H9 (cell line): Measurements from ENCODE around the gene BBS1. TPM values are rescaled to one million over a fixed set of nuclear protein-coding genes. Genes with fewer than 3 reads are reported as not detected.

Experiments used
- DNase-seq: peaks from one replicate; pipeline ENCODE4 v3.0.0-alpha.2; 2017
- H2AFZ ChIP-seq: one replicate; pipeline ENCODE4 v1.6.1; 2013; ENCODE audit warnings: mild to moderate bottlenecking, low read length, control low read depth, moderate library complexity
- H2AK5ac ChIP-seq: 2 replicates; pipeline ENCODE4 v1.6.1; 2013; ENCODE audit warnings: low read length, control low read depth, mixed read lengths; ENCODE audit not compliant: insufficient read length
- H2BK120ac ChIP-seq: one replicate; pipeline ENCODE4 v1.6.1; 2013; ENCODE audit warnings: low read depth, mild to moderate bottlenecking, low read length, control low read depth, inconsistent platforms; ENCODE audit not compliant: poor library complexity, severe bottlenecking
- H2BK12ac ChIP-seq: 2 replicates; pipeline ENCODE4 v1.6.1; 2013; ENCODE audit warnings: low read length, control low read depth, mixed read lengths, low read depth; ENCODE audit not compliant: insufficient read length
- H2BK15ac ChIP-seq: 2 replicates; pipeline ENCODE4 v1.6.1; 2013; ENCODE audit warnings: low read depth, low read length, control low read depth
- H2BK20ac ChIP-seq: one replicate; pipeline ENCODE4 v1.6.1; 2013; ENCODE audit warnings: low read depth, mild to moderate bottlenecking, low read length, control low read depth, inconsistent platforms; ENCODE audit not compliant: poor library complexity, severe bottlenecking
- H2BK5ac ChIP-seq: 2 replicates; pipeline ENCODE4 v1.6.1; 2013; ENCODE audit warnings: low read length, control low read depth, mixed read lengths; ENCODE audit not compliant: insufficient read length
- H3K14ac ChIP-seq: 2 replicates; pipeline ENCODE4 v1.6.1; 2013; ENCODE audit warnings: low read length, control low read depth; ENCODE audit not compliant: insufficient read depth
- H3K18ac ChIP-seq: 2 replicates; pipeline ENCODE4 v1.6.1; 2013; ENCODE audit warnings: low read depth, mild to moderate bottlenecking, mixed read lengths, low read length, control low read depth; ENCODE audit not compliant: insufficient read length
- H3K23ac ChIP-seq: 2 replicates; pipeline ENCODE4 v1.6.1; 2013; ENCODE audit warnings: low read length, control low read depth, mixed read lengths, low read depth; ENCODE audit not compliant: insufficient read length
- H3K23me2 ChIP-seq: 2 replicates; pipeline ENCODE4 v1.6.1; 2013; ENCODE audit warnings: low read depth, mild to moderate bottlenecking, mixed read lengths, low read length, control low read depth; ENCODE audit not compliant: insufficient read length, poor library complexity, severe bottlenecking
- H3K27ac ChIP-seq: 2 replicates; pipeline ENCODE4 v1.5.1; 2013; ENCODE audit warnings: low read length, control low read depth, mixed read lengths, low read depth; ENCODE audit not compliant: insufficient read length
- H3K27me3 ChIP-seq: 2 replicates; pipeline ENCODE4 v1.6.1; 2013; ENCODE audit warnings: low read length, control low read depth, inconsistent platforms; ENCODE audit not compliant: insufficient read depth
- H3K4ac ChIP-seq: 2 replicates; pipeline ENCODE4 v1.6.1; 2013; ENCODE audit warnings: low read depth, mild to moderate bottlenecking, control low read depth, inconsistent platforms, low read length, moderate library complexity
- H3K4me1 ChIP-seq: 2 replicates; pipeline ENCODE4 v1.6.1; 2013; ENCODE audit warnings: low read length, control low read depth, inconsistent platforms; ENCODE audit not compliant: insufficient read depth
- H3K4me2 ChIP-seq: 2 replicates; pipeline ENCODE4 v1.6.1; 2013; ENCODE audit warnings: low read length, control low read depth, mixed read lengths; ENCODE audit not compliant: insufficient read length, insufficient read depth
- H3K56ac ChIP-seq: 2 replicates; pipeline ENCODE4 v1.6.1; 2013; ENCODE audit warnings: low read depth, mild to moderate bottlenecking, mixed read lengths, low read length, control low read depth; ENCODE audit not compliant: insufficient read length
- H3K79me1 ChIP-seq: 2 replicates; pipeline ENCODE4 v1.6.1; 2013; ENCODE audit warnings: low read depth, mild to moderate bottlenecking, moderate library complexity, low read length, control low read depth, inconsistent platforms; ENCODE audit not compliant: insufficient read depth, poor library complexity, severe bottlenecking
- H3K79me2 ChIP-seq: 2 replicates; pipeline ENCODE4 v1.6.1; 2013; ENCODE audit warnings: low read length, control low read depth, inconsistent platforms; ENCODE audit not compliant: insufficient read depth
- H3K9ac ChIP-seq: 2 replicates; pipeline ENCODE4 v1.6.1; 2013; ENCODE audit warnings: low read length, control low read depth, mixed read lengths; ENCODE audit not compliant: insufficient read length; ENCODE audit errors: extremely low read depth
- H3K9me3 ChIP-seq: one replicate; pipeline ENCODE4 v1.6.1; 2013; ENCODE audit warnings: low read depth, low read length, inconsistent platforms; ENCODE audit not compliant: control insufficient read depth
- H3T11ph ChIP-seq: one replicate; pipeline ENCODE4 v1.6.1; 2013; ENCODE audit warnings: mild to moderate bottlenecking, low read length, control low read depth, inconsistent platforms
- H4K20me1 ChIP-seq: one replicate; pipeline ENCODE4 v1.6.1; 2013; ENCODE audit not compliant: control insufficient read depth, insufficient read length, insufficient read depth
- H4K5ac ChIP-seq: 2 replicates; pipeline ENCODE4 v1.6.1; 2013; ENCODE audit warnings: low read depth, mild to moderate bottlenecking, mixed read lengths, low read length, control low read depth; ENCODE audit not compliant: insufficient read length
- H4K8ac ChIP-seq: replicated peaks from 2 replicates; pipeline ENCODE4 v1.6.1; 2013; ENCODE audit warnings: low read length, control low read depth, mixed read lengths, low read depth; ENCODE audit not compliant: insufficient read length
- H4K91ac ChIP-seq: 2 replicates; pipeline ENCODE4 v1.6.1; 2013; ENCODE audit warnings: low read depth, mild to moderate bottlenecking, moderate library complexity, mixed read lengths, low read length, control low read depth; ENCODE audit not compliant: insufficient read length
- H3K27ac Mint-ChIP-seq, 3 experiments: 2 replicates in 2 of 3; 3 replicates in 1 of 3; pipeline ENCODE4 v1.8.0; 2020 to 2021; ENCODE audit warnings: mixed read lengths in 3 of 3, mild to moderate bottlenecking in 1 of 3, moderate library complexity in 1 of 3
- H3K27me3 Mint-ChIP-seq: 2 replicates; pipeline ENCODE4 v1.8.0; 2021; ENCODE audit warnings: low read depth, mild to moderate bottlenecking, moderate library complexity, mixed read lengths
- H3K36me3 Mint-ChIP-seq, 3 experiments: 2 replicates in 2 of 3; 3 replicates in 1 of 3; pipeline ENCODE4 v1.8.0; 2020 to 2021; ENCODE audit warnings: low read depth in 3 of 3, mixed read lengths in 3 of 3; ENCODE audit not compliant: insufficient read depth in 1 of 3
- H3K4me1 Mint-ChIP-seq, 2 experiments: 2 replicates each; pipeline ENCODE4 v1.8.0; 2020; ENCODE audit warnings: mixed read lengths in 2 of 2
- H3K4me3 Mint-ChIP-seq, 2 experiments: 2 replicates in 1 of 2; 3 replicates in 1 of 2; pipeline ENCODE4 v1.8.0; 2020 to 2021; ENCODE audit warnings: mild to moderate bottlenecking in 2 of 2, mixed read lengths in 2 of 2, moderate library complexity in 1 of 2
- H3K9me3 Mint-ChIP-seq, 2 experiments: 2 replicates in 1 of 2; 3 replicates in 1 of 2; pipeline ENCODE4 v1.8.0; 2020; ENCODE audit warnings: mild to moderate bottlenecking in 2 of 2, mixed read lengths in 2 of 2, moderate library complexity in 1 of 2
- CTCF ChIP-seq: fragments of 200-600 bp; sonication (generic); conservative IDR thresholded peaks from 3 replicates; pipeline ENCODE4 v1.8.0; 2021; ENCODE audit warnings: antibody characterized with exemption, mild to moderate bottlenecking
- WGBS: extraction: QIAGEN DNeasy Blood & Tissue Kit; methylation state at CpG from one replicate; pipeline ENCODE4 v1.1.7; 2013; ENCODE audit warnings: missing lambda C conversion rate, low lambda C conversion rate, mixed read lengths; ENCODE audit not compliant: insufficient read length; ENCODE audit errors: extremely low coverage; 5-methylcytosine and 5-hydroxymethylcytosine counted together
- total RNA-seq: library from RNA; stranded (reverse); gene quantifications from 2 replicates; pipeline ENCODE4 v1.2.1, GENCODE V29; 2021

BBS1 gene
- total RNA-seq, 1 experiment from 2014 or later: 27.2 TPM

DNA sequence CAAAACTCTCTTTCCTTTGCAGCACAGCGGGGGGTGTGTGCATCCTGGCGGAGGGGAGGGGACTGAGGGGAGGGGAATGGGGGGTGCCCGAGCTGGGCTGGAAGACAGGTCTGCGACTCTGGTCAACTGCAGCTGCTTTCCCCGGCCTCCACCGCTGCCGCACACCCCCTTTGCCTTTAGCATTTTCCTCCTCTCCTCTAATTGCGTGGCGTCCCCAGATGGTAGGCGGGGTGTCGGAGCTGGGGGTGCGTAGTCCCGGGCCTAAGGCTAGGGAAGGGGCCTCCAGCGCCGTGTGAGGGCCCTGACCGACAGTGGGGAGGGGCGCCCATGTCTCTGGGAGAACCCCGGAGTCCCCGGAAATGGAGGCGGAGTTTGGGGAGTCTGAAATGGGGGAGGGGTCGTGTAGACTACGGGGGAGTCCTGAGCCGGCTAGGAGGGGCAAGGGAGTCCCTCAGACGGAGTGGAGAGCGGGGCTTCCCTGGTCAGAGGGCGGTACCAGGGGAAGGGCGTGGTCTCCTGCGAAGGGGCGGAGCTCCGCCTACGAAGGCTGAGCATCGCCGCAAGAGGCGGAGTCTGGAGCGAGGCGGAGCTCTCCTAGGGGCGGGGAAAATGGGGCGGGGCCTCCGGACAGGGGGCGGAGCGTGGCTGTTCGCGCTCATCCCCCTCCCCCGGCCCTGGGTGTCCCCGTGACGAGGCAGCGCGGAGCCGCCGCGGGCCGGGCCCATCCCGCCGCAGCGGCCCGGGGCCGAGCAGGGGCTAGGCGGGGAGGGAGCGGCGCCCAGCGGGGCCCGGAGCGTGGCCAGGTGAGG, 44.0 kb upstream of the BBS1 start, which contains the start of gene PELI3:
TSS of gene PELI3 (plus strand) at position 681 of the 809 bp plus-strand sequence. CDS start 1,224 bp downstream, outside the sequence.
- Histone ChIP-seq H3K27me3 (no peaks in the 10 kb centered on the region), H3K9ac (peak within 1 kb of the TSS; percentile 34), H2BK20ac (no peak within 1 kb of the TSS), H4K91ac (no peak within 1 kb of the TSS), H2BK5ac (no peak within 1 kb of the TSS), H3K79me1 (no peaks in the 10 kb centered on the region), H3K4me2 (peak within 1 kb of the TSS; percentile 73), H2BK12ac (no peak within 1 kb of the TSS), H3K14ac (peak within 1 kb of the TSS; percentile 48; the same call in 1 of the 2 replicates), H4K8ac (no peak within 1 kb of the TSS), H3K79me2 (no peaks in the 10 kb centered on the region), H2BK120ac (no peak within 1 kb of the TSS), H3K4me1 (no peaks in the 10 kb centered on the region; the same call in 1 of the 2 replicates), H3K23me2 (peaks cover 6% of the 10 kb centered on the region), H2BK15ac (no peak within 1 kb of the TSS), H4K20me1 (no peaks in the 10 kb centered on the region), H2AK5ac (no peak within 1 kb of the TSS), H3K9me3 (no peaks in the 10 kb centered on the region), H3K23ac (no peak within 1 kb of the TSS), H3K27ac (no peak within 1 kb of the TSS), H3K18ac (no peak within 1 kb of the TSS), H2AFZ (no peak within 1 kb of the TSS), H3K4ac (no peak within 1 kb of the TSS), H4K5ac (no peak within 1 kb of the TSS), H3T11ph (no peak within 1 kb of the TSS), H3K56ac (no peak within 1 kb of the TSS)
- Mint-ChIP-seq H3K27ac (peak within 1 kb of the TSS; percentile 93 to 94 (median 93)), H3K4me3 (peak within 1 kb of the TSS; percentile 82 to 92), H3K9me3 (peaks cover 14 to 22% of the 10 kb centered on the region in 2 experiments; a peak in 4 of 5 replicates), H3K36me3 (peaks cover 5 to 30% (median 6%) of the 10 kb centered on the region in 3 experiments; a peak in 6 of 7 replicates), H3K27me3 (peaks cover 8% of the 10 kb centered on the region), H3K4me1 (peaks cover 21 to 36% of the 10 kb centered on the region in 2 experiments)
- DNase-seq: peak; percentile 93
- WGBS: no CpG with 5 or more reads among the region's 63 CpGs
- no peak for TF ChIP-seq CTCF
